ENCODE measurements around the gene TRMT5.

TRMT5 gene, protein sequence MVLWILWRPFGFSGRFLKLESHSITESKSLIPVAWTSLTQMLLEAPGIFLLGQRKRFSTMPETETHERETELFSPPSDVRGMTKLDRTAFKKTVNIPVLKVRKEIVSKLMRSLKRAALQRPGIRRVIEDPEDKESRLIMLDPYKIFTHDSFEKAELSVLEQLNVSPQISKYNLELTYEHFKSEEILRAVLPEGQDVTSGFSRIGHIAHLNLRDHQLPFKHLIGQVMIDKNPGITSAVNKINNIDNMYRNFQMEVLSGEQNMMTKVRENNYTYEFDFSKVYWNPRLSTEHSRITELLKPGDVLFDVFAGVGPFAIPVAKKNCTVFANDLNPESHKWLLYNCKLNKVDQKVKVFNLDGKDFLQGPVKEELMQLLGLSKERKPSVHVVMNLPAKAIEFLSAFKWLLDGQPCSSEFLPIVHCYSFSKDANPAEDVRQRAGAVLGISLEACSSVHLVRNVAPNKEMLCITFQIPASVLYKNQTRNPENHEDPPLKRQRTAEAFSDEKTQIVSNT

DNA sequence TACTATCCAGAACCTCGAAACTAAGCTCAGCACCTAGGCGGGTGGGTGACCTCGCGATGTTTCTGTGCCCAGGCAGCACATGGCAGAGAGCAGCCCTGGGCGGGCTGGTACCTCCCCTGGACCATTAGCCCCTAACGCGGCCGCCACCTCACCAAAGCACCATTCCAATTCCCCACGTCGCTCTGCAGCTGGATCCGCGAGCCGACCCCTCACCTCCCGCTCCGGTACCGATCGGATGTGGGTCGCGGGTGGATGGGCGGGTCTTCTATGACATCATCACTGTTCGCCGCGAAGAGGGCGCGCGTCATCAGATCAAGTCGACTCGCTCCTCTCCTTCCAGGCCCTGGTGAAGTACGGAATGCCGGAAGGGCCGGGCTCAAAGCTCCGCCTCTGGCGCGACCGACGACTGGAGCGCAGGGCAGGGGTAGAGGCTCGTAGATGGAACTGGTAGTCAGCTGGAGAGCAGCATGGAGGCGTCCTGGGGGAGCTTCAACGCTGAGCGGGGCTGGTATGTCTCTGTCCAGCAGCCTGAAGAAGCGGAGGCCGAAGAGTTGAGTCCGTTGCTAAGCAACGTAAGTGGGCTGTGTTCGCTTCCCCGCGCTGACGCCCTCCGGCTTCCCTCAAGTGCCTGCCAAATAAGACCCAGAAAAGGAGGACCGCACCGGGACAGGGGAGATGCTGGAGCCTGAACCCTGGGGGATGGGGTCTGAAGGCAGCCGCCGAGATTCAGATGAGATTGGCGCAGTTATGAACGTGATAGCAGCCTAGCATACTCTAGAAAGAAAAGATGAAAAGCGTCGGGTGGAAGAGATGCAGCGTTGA lies at the start of gene TRMT5, which contains the start of gene SLC38A6:
Gene TRMT5 (minus strand): TSS at position 269 of the 822 bp plus-strand sequence. CDS start 106 bp downstream, at position 163.
Gene SLC38A6 (plus strand): TSS at position 435 of the 822 bp plus-strand sequence. CDS start 33 bp downstream, at position 468.
- peak; percentile 96 for DNase-seq (ENCODE audit: low spot score)

DNA sequence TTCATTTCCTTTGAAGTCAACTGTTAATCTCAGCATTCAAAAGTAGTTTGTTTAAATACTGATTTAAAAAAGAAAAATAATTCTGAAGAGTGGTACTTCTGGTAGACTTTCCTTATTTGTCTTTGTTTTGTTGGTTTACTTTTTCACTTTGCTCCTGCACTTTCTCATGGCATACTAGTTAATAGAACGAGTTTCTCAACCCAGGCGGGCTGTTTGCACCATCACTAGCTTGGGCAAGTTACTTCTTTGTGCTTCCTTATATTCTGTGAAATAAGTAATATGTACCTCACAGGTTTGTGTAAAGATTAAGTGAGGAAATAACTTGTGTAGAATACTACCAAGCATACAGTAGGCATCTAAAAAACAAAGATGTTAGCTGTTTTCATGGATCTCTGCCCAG lies 45.6 kb upstream of the TRMT5 start:
- DNase-seq (ENCODE audit: low spot score) = no peak

DNA sequence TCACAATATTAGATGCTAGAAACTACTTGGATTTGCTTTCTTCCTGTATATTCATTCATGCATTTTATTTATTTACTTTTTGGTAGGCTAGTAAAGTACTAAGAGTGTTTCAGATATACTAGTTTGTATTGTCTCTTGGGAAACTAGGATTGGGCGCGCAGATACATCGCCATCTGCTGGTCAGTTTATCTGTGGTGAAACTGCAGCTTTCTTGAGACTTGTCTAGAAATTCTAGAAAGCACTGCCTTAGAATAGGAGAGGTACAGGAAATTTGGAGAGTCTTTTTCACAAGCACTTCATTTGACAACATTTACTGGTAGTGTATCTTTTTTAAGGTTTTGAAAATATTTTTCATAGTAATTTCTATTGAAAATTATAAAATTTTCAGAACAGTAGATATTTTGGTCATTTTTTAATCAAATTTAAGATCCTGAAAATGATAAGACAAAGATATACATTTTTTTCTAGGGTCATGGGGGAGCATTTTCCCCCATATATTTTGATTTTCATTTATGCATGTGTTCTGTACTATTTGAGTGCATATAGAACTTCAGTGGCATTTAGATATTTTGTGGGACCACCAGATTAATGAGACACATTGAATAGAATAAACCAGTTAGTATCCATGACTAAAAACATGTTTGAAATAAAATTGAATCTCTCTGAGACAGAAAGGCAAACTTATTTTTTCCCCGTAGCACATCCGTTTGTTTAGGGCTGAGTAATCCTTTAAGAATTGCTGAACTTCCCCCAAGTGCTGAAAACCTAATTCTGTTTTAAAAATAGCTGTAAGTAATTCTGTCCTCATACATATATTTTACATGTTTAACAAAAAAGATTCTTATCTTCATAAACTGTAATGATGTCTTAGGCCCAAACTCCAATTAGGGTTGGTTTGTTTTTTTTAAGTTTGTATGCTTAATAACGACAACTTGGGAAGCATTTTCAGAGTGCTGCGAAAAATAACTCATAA lies 44.7 kb upstream of the TRMT5 start:
- peak; percentile 62 for DNase-seq (ENCODE audit: low spot score)

DNA sequence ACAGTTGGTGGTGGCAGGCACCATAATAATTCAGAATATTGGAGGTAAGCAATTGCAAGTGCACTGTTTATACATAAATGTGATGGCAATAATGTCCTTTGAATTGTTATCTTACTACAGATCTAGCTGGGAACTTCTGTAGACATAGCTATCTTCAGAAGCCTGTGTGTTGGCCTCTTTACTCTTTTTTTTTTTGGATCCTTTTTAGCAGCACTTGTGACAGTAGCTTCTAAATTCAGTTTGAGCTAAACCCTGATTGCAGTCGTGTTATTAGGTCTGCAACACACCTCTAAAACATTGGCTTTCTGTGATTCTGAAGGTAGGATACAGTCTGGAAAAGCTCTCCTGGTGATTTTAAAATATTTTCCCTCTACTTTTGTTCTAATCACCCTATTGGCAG lies 38.7 kb upstream of the TRMT5 start:
- DNase-seq (ENCODE audit: low spot score) = no peak

DNA sequence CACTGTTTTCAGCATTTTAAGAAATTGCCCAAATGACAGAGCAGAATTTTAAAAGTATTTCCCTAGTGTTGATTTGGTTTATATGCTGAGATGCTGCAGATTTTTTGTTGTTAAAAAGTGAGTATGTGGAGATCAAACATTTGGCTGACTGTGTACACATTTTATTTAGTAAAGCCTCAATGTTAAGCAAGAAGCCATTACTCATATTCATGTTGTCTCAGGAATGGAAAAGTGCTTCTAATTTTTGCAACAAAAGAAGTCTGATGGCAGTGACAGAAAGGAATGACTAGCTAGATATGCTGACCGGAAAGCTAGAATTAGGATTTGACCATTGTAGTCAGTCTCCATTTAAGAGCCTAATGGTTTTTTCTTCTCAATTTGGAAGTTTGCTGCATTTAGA lies 22.7 kb upstream of the TRMT5 start:
- peak; percentile 22 for DNase-seq (ENCODE audit: low spot score)

DNA sequence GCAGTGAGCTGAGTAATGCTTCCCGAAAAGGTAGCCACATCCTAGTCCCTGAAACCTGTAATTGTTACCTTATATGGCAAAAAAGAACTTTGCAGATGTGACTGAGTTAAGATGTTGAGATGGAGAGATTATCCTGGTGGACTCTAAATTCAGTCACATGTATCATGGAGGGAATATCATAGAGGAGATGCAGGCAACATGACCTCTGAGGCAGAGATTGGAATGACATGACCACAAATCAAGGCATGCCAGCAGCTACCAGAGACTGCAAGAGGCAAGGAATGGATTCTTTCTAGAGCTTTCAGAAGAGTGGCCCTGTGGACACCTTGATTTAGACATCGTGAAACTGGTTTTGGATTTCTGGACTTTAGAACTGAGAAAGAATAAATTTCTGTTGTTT lies 18.7 kb upstream of the TRMT5 start:
- DNase-seq (ENCODE audit: low spot score) = no peak

DNA sequence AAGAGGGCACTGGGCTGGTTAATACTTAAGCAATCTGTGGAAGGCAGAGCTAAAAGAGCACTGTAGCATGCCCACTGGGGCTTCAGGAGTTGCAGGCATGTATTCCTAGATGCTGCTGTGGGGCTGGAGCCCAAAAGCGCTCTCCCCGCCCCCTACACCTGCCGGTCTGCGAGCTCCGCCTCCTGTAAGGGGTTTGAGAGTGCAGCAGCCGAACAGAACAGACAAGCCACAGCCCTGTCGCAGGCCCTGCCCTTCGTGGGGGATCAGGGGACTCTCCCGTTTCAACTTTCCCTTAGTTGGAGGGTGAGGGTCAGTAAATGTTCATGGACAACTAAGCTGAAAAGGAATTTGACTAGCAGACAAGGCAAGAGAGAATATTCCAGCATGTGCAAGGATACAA lies 17.7 kb upstream of the TRMT5 start:
- no peak for DNase-seq (ENCODE audit: low spot score)

DNA sequence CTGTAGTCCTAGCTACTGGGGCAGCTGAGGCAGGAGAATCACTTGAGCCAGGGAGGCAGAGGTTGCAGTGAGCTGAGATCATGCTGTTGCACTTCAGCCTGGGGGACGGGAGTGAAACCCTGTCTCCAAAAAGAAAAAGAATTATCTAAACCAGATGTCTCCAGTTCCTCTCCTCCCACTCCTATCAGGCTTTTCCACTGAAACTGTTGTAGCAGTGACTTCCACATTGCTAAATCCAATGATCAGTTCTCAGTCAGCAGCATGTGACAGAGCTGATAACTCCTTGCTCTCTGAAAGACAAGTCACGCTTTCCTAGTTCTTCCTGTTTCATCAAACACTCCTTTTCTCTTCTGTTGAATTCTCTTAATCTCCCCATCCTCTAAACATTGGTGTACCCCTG lies 8.7 kb upstream of the TRMT5 start:
- DNase-seq (ENCODE audit: low spot score) = peak; percentile 61

DNA sequence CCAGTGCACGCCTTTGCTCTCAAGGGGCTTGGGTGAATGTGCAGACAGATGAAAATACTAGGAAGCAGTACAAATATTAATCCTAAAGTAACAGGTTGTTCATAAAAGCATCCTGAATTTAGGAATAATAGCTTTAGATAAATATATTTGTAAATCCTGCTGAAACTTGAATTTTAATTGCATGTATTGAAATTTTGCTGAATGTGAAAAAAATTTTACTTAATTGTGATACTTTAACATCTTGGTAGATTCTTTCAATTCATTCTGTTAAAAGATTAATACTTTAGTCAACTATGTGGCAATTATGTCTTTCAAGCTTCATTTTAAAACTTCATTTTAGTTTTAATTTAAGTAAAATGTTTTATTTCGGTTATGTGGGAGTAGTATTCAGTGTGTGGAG lies 5.6 kb upstream of the TRMT5 start:
- no peak for DNase-seq (ENCODE audit: low spot score)

DNA sequence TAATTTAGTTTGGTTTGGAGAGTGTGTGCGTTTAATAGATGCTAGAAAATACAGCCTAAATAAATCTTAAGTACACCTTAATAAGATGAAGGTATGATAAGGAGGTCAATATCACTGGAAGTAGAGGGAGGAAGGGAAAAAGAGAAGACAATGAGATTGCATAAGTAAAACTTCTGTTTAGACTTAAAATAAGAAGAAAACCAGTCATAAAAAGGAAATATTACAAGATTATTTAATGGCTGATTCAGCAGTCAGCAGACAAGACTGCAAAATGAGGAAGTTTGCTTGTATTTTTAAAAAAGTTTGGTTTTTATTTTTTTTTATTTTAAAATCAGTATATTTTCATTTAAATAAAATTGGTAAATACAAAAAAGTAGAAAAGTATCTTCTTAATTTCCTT lies 3.3 kb upstream of the TRMT5 start:
- no peak for DNase-seq (ENCODE audit: low spot score)

DNA sequence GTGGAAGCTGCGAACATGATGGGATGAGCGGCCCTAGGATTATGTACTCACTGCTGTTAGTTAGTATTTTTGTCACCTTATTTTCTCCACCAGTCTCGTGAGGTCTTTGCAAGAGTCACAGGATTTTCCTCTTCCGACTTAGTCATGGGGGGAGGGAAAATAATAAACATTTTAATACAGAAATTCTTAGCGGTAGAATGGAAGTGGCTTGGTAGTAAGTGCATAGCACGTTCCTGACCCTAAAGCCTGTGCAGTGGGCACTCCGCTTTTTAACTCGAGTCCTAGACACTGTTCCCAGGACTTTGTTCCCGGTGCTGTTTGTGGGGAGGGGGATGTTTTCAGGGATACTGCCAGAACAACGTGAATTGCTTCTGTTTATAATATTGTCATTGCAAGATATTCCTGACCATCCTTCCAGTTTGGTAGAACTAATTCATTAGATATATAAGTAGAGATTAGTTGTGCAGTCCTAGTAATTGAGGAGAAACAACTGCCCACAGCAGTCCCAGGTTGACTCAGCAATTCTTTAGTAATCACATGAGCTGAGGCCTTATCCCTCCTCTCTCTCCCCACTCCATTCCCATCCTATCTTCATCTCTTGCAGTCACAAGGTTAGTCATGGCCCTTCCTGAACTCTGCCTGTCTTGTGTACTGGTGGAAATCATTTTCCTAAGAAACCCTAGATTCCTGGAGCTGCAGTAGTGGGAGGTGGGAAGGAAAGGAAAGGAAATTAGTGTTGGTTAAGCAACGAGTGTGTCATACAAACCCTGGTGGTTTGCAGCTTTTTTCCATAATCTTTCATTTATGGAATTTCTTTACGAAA lies 965 bp upstream of the TRMT5 start:
- peak; percentile 55 for DNase-seq (ENCODE audit: low spot score)

DNA sequence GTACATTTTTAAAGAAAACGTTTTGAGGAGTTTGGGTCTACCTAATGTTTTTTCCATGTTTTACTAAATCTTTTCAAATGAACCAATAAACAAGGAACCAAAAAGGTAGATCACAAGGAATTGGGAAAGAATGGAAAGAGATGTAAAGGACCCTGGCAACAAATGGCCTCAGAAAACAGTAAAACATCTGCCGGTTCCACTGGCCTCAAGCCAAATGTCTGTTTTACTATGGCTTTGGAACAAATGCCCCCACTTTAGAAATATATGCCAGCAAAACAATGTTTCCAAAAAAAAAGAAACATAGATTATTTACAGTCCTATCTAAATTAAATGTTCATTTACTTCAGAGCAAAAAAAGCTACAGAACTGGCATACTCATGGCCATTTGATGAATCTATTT lies 3.0 kb downstream of the TRMT5 start:
- no peak for DNase-seq (ENCODE audit: low spot score)

DNA sequence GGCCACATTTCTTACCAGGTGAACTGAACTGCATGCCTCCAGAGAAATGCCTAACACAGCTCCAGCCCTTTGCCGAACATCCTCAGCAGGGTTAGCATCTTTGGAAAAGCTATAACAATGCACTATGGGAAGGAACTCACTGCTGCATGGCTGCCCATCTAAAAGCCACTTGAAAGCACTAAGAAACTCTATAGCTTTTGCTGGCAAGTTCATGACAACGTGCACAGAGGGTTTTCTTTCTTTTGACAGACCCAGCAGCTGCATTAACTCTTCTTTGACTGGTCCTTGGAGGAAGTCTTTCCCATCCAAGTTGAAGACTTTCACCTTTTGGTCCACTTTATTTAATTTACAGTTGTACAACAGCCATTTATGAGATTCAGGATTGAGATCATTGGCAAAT lies 5.3 kb downstream of the TRMT5 start:
- no peak for DNase-seq (ENCODE audit: low spot score)

DNA sequence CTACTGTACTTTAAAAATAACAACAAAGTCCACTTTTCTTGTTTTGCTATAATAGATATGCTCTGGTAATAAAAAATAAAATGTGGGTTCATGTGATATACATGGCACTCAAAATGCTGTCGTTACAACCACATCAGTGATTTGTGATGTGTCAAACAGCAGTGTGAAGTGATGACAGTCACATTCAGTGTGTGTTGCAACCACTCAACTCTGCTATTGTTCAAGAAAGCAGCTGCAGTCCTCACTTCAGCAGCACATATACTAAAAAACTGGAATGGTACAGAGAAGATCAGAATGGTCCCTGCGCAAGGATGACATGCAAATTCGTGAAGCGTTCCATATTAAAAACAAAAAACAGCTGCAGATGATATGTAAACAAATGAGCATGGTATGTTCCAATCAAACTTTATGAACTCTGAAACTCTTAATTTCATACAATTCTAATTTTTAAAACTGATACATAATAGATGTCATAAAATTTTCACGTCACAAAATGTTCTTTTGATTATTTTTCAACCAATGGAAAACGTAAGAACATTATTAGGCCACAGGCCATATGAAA lies 6.7 kb downstream of the TRMT5 start:
- no peak for DNase-seq (ENCODE audit: low spot score)

DNA sequence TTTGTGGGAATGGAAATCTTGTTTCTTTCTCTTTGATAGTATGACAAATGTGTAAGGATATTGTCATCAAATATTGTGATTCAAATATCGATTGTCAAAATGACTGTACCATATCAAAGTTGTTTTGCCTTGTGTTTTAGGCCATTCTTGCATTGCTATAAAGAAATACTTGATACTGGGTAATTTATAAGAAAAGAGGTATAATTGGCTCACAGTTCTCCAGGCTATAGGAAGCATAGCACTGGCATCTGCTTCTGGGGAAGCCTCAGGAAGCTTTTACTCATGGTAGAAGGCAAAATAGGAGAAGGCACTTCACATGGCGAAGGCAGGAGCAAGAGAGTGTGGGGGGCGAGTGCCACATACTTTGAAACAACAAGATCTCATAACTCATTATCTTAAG lies 7.8 kb downstream of the TRMT5 start:
- no peak for DNase-seq (ENCODE audit: low spot score)

DNA sequence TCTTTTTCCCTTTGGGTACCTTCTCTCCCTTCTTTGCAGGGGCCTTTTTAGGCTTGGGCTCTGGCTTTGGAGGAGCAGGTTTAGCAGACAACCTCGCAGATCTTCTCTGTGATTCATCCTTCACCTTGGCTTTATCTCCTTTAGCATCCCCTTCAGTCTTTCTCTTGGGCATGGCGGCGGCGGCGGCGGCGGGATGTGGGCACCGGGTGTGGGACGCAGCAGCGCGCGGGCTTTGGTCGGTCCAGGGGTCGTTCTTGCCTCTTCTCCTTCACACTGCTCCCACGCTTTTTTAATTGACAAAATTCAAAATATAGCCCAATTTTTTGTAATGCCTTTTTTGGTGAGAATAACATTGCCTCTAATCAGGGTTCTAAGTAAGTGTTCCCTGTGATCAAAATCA lies 8.6 kb downstream of the TRMT5 start:
- DNase-seq (ENCODE audit: low spot score) = no peak

DNA sequence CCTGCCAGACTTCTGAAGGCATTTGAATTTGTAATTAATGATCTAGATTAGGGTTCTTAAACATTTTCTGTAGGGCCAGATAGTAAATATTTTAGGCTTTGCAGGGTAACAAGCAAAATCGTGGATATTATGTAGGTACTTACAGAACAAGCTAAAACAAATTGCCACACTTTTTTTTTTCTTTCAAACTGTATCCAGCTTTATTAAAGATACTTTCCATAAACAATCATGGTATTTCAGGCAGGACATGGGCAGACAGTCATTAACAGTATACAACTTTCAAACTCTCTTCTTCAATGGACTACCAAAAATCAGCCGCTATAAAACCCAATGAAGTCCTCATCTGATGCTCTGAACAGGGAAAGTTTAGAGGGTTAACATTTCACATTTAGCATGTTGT lies 9.6 kb downstream of the TRMT5 start:
- no peak for DNase-seq (ENCODE audit: low spot score)

DNA sequence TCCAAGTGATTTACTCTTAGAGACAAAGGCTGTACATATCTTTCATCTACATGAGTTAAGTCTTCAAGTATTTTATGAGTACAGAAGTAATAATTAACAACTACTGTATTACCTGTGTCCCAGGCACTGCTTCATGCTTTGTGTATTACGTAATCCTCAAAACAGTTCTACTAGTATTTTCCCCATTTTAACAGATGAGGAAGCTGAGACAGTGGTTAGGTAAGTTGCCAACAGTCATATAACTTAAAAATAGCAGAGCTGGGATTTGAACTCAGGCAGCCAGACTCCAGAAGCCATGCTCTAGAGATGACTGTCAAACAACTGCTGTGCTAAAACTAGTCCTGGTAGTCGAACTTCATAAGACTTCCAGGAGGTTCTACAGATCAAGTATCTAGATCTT lies 10.7 kb downstream of the TRMT5 start:
- DNase-seq (ENCODE audit: low spot score) = no peak

DNA sequence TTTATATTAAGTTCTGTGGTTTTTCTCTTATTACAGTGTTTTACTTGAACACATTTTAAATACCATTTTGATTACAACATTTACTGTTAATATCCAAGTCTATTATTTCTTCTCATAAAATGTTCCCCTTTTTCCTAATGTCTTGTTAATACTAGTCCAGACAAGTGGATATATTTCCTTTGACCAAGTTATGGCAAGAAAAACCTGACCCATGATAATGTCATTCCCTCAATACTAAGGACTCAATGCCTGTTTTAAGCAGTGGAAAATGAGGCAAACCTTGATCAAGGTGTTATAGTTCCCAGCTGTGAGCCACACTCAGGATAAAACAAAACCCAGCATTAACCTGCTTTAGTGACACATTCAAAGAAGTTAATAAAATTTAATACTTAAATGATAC lies 12.2 kb downstream of the TRMT5 start:
- DNase-seq (ENCODE audit: low spot score) = no peak

DNA sequence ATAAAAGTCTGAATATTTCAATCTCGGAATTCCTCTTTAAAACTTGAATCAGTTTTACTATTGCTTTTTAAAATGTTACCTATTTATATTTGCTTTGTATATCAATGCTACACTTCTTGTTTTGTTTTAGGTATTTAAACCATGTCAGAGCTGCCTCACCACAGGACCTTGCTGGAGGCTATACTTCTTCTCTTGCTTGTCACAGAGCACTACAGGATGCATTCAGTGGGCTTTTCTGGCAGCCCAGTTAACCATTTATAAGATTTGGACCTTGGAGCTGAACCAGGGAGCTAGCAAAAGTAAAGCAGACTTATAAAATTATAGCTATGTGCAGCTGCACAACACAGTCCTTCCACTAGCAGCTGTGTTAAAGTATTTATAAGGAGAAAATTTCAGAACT lies 12.8 kb downstream of the TRMT5 start:
- no peak for DNase-seq (ENCODE audit: low spot score)

DNA sequence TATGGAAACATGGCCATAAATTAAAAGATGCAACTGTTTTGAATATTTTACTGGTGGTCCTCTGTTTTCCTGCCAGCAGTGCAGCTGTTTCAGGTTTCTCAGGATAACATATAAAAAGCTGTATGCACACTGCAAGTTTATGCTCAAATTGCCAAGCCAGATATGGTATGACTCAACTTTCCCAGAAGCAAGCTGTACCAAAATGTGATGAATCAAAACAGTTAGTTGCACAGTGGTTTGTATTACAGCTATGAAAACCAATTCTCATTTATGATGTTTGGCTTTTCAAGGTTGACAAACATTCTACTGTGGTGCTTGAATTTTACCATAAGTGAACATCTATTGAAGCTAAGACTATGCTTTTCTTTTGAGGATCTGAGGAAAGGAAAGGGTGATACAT lies 15.5 kb downstream of the TRMT5 start:
- DNase-seq (ENCODE audit: low spot score) = no peak

Measured in AG20443 (cell line).